ENCODE measurements around the gene IFT57. TPM values are rescaled to one million over a fixed set of nuclear protein-coding genes. Genes with fewer than 3 reads are reported as not detected.

Gene IFT57
- total and polyA plus RNA-seq, 10 donors, result 26.2 to 48.9 (median 38.9) TPM

- Histone ChIP-seq H3K9me3 (no peaks in the 10 kb centered on the region), H3K36me3 (no peaks in the 10 kb centered on the region), H3K27ac (no peak overlapping the region), H3K4me1 (peaks cover 0 to 7% (median 0%) of the 10 kb centered on the region in 6 donors), H3K4me3 (no peak overlapping the region), H3K27me3 (replicated peaks in 1 of 7) (no peaks in the 10 kb centered on the region)
- TF ChIP-seq POLR2AphosphoS5 (IDR thresholded peaks at IDR 0.05) (no peak), CTCF (IDR thresholded peaks at IDR 0.05 in 8 of 11, conservative IDR thresholded peaks at IDR 0.05 in 3 of 11) (no peak), POLR2A (IDR thresholded peaks at IDR 0.05) (no peak)
- WGBS, 5 donors, result 89 to 93% (median 91%) methylated on average over 16 of the region's 16 CpGs
- no peak for DNase-seq
- intact Hi-C loops (cut with DNase I; ENCODE audit: low total_unique reads), result no loop called here
These were observed 107.7 kb downstream of the IFT57 start for GRCh38 chr3:108114423-108115065.

GRCh38 chr3:108113975-108114374 is 108.2 kb downstream of the IFT57 start:
- H3K27me3 ChIP-seq (replicated peaks in 1 of 7), result no peaks in the 10 kb centered on the region
- TF ChIP-seq POLR2AphosphoS5 (IDR thresholded peaks at IDR 0.05) (no peak), POLR2A (IDR thresholded peaks at IDR 0.05) (no peak), CTCF (IDR thresholded peaks at IDR 0.05 in 8 of 11, conservative IDR thresholded peaks at IDR 0.05 in 3 of 11) (no peak)
- no peak overlapping the region for H3K4me3 ChIP-seq
- H3K36me3 ChIP-seq, result no peaks in the 10 kb centered on the region
- H3K4me1 ChIP-seq, result peaks cover 0 to 7% (median 0%) of the 10 kb centered on the region in 6 donors
- no peak for DNase-seq
- intact Hi-C loops (cut with DNase I; ENCODE audit: low total_unique reads), result no loop called here
- WGBS, 5 donors, result 93 to 95% (median 93%) methylated on average over 15 of the region's 15 CpGs
- no peaks in the 10 kb centered on the region for H3K9me3 ChIP-seq
- no peak overlapping the region for H3K27ac ChIP-seq

GRCh38 chr3:108110934-108111333 is 111.3 kb downstream of the IFT57 start:
- intact Hi-C loops (cut with DNase I; ENCODE audit: low total_unique reads), result no loop called here
- no peak for DNase-seq
- Histone ChIP-seq H3K9me3 (no peaks in the 10 kb centered on the region), H3K27me3 (replicated peaks in 1 of 7) (no peaks in the 10 kb centered on the region), H3K36me3 (no peaks in the 10 kb centered on the region), H3K27ac (no peak overlapping the region), H3K4me3 (no peak overlapping the region), H3K4me1 (no peaks in the 10 kb centered on the region)
- TF ChIP-seq POLR2AphosphoS5 (IDR thresholded peaks at IDR 0.05) (no peak), CTCF (IDR thresholded peaks at IDR 0.05 in 8 of 11, conservative IDR thresholded peaks at IDR 0.05 in 3 of 11) (no peak), POLR2A (IDR thresholded peaks at IDR 0.05) (no peak)
- 74 to 95% (median 92%) methylated on average over 3 of the region's 3 CpGs for WGBS, 5 donors

Other genes with a start within 250 kb of the IFT57 start
- 100 to 1,000 TPM; 106 to 156 (median 130) TPM for gene CD47, start 131.4 kb downstream of the IFT57 start, total RNA-seq
- 10 to 100 TPM; 48.2 to 54.6 (median 51.0) TPM for gene CD47, start 131.4 kb downstream of the IFT57 start, polyA plus RNA-seq
- under 1 TPM in 3 of 7 donors, not detected in 4; 0.26 to 0.43 (median 0.37) TPM for gene HHLA2, start 74.1 kb upstream of the IFT57 start, total RNA-seq
- gene HHLA2, start 74.1 kb upstream of the IFT57 start, polyA plus RNA-seq, result under 1 TPM; 0.09 to 0.11 (median 0.10) TPM

All from spleen (tissue), 11 donors.